ENCODE results near the gene NF1.

NF1 gene

GRCh38 chr17:31130286-31131224, 35.8 kb downstream of the NF1 start:
- no peak for TF ChIP-seq CTCF (IDR thresholded peaks at IDR 0.05)
- no peak for DNase-seq (ENCODE audit: low spot score)
- no peak overlapping the region for H3K4me3 ChIP-seq
- no peak overlapping the region for H3K27ac ChIP-seq

GRCh38 chr17:31131299-31131698, 36.5 kb downstream of the NF1 start:
- no peak overlapping the region for H3K4me3 ChIP-seq
- TF ChIP-seq CTCF (IDR thresholded peaks at IDR 0.05): no peak
- no peak for DNase-seq (ENCODE audit: low spot score)
- no peak overlapping the region for H3K27ac ChIP-seq

GRCh38 chr17:31132977-31133376, 38.2 kb downstream of the NF1 start:
- no peak for DNase-seq (ENCODE audit: low spot score)
- Histone ChIP-seq H3K27ac (no peak overlapping the region), H3K4me3 (no peak overlapping the region)
- no peak for TF ChIP-seq CTCF (IDR thresholded peaks at IDR 0.05)

- Histone ChIP-seq H3K4me3 (no peak overlapping the region), H3K27ac (no peak overlapping the region)
- TF ChIP-seq CTCF (IDR thresholded peaks at IDR 0.05): no peak
- no peak for DNase-seq (ENCODE audit: low spot score)
Measured at GRCh38 chr17:31134576-31134975, 39.8 kb downstream of the NF1 start.

GRCh38 chr17:31136319-31136718, 41.5 kb downstream of the NF1 start:
- Histone ChIP-seq H3K27ac (no peak overlapping the region), H3K4me3 (no peak overlapping the region)
- TF ChIP-seq CTCF (IDR thresholded peaks at IDR 0.05): no peak
- DNase-seq (ENCODE audit: low spot score): no peak

- DNase-seq (ENCODE audit: low spot score): no peak
- Histone ChIP-seq H3K4me3 (no peak overlapping the region), H3K27ac (no peak overlapping the region)
- TF ChIP-seq CTCF (IDR thresholded peaks at IDR 0.05): no peak
Measured at GRCh38 chr17:31140111-31140510, 45.3 kb downstream of the NF1 start.

- H3K4me3 ChIP-seq: no peak overlapping the region
- TF ChIP-seq CTCF (IDR thresholded peaks at IDR 0.05): no peak
- no peak overlapping the region for H3K27ac ChIP-seq
- no peak for DNase-seq (ENCODE audit: low spot score)
Measured at GRCh38 chr17:31144428-31144827, 49.7 kb downstream of the NF1 start.
